ENCODE measurements around the gene CLASP1.

DNA sequence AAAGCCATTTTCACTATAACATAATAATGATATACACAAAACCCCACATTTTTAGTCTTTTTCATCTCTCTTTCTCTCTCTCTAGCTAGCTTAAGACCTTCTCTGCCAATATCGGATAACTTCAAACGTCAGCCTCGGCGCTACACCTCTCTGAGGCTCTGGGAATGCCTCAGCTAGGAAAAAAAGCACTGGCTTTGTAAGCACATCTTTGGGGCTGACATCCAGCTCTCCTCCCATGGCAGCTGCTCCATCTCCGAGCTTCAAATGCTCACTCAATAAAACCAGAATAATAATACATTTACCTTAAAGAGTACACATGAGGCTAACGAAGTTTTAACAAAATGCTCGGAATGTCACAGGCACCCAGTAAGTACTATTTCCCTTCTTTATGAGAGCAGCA lies 107.8 kb downstream of the CLASP1 start:
- no peak for TF ChIP-seq POLR2A (IDR thresholded peaks at IDR 0.05)
- TF ChIP-seq, protein P1, sequence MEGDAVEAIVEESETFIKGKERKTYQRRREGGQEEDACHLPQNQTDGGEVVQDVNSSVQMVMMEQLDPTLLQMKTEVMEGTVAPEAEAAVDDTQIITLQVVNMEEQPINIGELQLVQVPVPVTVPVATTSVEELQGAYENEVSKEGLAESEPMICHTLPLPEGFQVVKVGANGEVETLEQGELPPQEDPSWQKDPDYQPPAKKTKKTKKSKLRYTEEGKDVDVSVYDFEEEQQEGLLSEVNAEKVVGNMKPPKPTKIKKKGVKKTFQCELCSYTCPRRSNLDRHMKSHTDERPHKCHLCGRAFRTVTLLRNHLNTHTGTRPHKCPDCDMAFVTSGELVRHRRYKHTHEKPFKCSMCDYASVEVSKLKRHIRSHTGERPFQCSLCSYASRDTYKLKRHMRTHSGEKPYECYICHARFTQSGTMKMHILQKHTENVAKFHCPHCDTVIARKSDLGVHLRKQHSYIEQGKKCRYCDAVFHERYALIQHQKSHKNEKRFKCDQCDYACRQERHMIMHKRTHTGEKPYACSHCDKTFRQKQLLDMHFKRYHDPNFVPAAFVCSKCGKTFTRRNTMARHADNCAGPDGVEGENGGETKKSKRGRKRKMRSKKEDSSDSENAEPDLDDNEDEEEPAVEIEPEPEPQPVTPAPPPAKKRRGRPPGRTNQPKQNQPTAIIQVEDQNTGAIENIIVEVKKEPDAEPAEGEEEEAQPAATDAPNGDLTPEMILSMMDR (IDR thresholded peaks at IDR 0.05), result no peak
